Subcutaneous adipose tissue (tissue), 4 donors: ENCODE results near the gene GET3. TPM values are rescaled to one million over a fixed set of nuclear protein-coding genes. Genes with fewer than 3 reads are reported as not detected.

Experiments
- total RNA-seq, 4 donors: library from RNA; depleted of rRNA; stranded (reverse); fragments of >200 nt; gene quantifications; one replicate each; pipeline ENCODE4 v1.1.0, GENCODE V29; 2016
- TF ChIP-seq, protein P1 (sequence below): fragments of 450-650 bp; IDR thresholded peaks from one replicate; pipeline ENCODE4 v1.5.1; 2016; ENCODE audit warnings: low read depth, mild to moderate bottlenecking, control low read depth, antibody characterized with exemption, moderate library complexity

Gene GET3
- total RNA-seq, 4 donors from 2014 or later: 35.1 to 53.5 (median 43.4) TPM

- TF ChIP-seq, protein P1, sequence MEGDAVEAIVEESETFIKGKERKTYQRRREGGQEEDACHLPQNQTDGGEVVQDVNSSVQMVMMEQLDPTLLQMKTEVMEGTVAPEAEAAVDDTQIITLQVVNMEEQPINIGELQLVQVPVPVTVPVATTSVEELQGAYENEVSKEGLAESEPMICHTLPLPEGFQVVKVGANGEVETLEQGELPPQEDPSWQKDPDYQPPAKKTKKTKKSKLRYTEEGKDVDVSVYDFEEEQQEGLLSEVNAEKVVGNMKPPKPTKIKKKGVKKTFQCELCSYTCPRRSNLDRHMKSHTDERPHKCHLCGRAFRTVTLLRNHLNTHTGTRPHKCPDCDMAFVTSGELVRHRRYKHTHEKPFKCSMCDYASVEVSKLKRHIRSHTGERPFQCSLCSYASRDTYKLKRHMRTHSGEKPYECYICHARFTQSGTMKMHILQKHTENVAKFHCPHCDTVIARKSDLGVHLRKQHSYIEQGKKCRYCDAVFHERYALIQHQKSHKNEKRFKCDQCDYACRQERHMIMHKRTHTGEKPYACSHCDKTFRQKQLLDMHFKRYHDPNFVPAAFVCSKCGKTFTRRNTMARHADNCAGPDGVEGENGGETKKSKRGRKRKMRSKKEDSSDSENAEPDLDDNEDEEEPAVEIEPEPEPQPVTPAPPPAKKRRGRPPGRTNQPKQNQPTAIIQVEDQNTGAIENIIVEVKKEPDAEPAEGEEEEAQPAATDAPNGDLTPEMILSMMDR: no peak
These were observed 55.0 kb downstream of the GET3 start for GRCh38 chr19:12792051-12792852.

DNA sequence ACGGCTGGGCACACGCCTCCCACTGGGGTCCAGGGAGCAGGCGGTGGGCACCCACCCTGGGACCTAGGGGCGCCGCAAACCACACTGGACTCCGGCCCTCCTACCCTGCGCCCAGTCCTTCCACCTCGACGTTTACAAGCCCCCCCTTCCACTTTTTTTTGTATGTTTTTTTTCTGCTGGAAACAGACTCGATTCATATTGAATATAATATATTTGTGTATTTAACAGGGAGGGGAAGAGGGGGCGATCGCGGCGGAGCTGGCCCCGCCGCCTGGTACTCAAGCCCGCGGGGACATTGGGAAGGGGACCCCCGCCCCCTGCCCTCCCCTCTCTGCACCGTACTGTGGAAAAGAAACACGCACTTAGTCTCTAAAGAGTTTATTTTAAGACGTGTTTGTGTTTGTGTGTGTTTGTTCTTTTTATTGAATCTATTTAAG lies 55.6 kb downstream of the GET3 start:
- TF ChIP-seq, protein P1: no peak

DNA sequence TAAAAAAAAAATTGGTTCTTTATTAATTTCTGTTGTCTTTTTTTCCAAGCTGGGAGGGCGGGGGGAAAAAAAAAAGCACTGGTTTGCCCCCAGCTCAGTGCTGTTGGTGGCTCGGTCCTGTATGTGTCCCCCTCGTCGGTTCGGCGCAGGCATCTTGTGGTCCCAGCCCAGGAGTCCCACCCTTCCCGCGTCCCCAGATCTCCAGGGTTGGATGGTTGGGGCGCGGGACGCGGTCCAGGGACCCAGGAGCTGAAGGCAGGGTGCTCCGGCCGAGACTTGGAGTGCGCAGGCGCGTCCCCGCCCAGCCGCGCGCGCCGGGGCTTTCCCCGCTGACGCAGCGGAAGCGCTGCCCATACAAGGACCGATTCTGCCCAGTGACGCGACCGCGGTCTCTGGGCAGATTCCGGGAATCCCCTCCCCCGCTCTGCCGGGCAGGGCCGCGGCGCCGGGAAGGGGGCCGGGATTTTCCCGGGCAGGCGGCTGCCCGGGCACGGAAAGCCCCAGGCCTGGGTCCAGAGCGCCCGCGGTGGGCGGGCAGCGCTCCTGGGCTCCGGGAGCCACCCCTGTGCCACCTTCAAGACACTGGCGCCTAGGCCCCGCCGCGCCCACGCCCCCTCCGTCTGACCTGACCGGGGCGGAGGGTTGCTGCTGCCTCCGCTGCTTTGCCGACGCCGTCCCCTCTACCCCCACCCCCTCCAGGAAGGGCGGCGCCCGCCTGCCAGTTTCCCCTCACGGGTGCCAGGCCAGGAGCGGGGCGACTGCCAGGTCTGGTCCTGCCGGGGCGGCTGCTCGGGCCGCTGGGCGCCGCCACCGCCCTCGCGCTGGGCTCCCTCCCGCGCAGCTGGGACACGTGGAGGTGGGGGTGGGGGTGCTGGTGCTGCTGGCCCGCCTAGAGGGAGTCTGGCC lies 56.2 kb downstream of the GET3 start:
- TF ChIP-seq, protein P1: no peak

GRCh38 chr19:12794196-12794941 lies 57.1 kb downstream of the GET3 start:
- TF ChIP-seq, protein P1: no peak

GRCh38 chr19:12794971-12795381 lies 57.7 kb downstream of the GET3 start:
- TF ChIP-seq, protein P1: no peak

DNA sequence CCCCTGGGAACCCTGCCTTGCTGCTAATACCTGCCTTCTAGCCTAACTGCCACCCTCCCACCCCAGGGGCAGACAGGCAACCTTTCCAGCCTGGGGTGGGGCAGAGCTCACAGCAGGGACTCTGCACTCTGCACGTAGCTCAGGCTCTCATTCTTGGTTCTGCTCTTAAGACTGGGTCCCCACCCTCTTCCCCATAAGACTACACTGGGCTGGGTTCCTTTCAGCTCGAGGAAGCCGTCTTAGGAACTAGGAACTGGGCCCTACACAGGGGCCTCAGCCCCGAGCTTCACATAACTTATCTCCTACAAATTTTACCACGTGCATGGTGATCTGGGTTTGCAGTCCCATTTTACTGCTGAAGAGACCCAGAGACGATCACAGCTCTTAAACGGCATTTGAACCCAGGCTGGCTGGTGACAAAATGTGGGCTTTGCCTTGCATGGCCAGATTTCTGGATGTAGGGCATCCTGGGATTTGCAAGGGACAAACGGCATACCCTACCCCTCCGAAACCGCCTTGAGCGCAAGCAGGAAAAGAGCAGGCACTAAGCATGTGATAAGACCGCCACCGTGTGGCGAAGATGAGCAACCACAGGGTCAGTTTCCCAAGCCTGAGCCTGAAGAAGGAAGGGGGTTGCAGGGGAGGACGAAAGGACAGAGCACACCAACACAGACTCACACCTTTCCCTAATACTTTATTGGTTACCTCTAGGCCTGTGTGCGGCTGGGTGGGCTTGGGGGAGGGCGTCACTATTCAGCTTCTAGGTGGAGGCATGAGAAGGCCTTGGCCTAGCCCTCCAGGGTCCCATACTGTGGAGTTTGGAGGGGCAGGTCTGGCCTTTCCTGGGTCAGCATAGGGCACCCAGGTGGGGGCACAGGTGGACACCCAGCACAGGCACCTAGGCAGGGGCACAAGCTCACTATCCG lies 59.1 kb downstream of the GET3 start:
- TF ChIP-seq, protein P1: peak; percentile 36
